Esophagus muscularis mucosa (tissue), 4 donors: ENCODE results near the gene GPR33.

Source experiments
- EP300 ChIP-seq: sonication (generic); formaldehyde crosslinking; IDR thresholded peaks from one replicate; pipeline ENCODE4 v1.6.1; 2017; ENCODE audit warnings: antibody characterized with exemption
- POLR2AphosphoS5 ChIP-seq, 2 donors: sonication (generic); formaldehyde crosslinking; IDR thresholded peaks; one replicate each; pipeline ENCODE4 v1.6.1; 2017; ENCODE audit warnings: antibody characterized with exemption in 2 of 2
- TF ChIP-seq, protein P1 (sequence below), 3 experiments: fragments of 200-600 bp in 2 of 3; fragments of 450-650 bp in 1 of 3; sonication (generic) in 2 of 3; IDR thresholded peaks; one replicate each; pipeline ENCODE4 v1.5.1; 2017 to 2019; ENCODE audit warnings: antibody characterized with exemption in 3 of 3, mild to moderate bottlenecking in 2 of 3, moderate library complexity in 1 of 3

DNA sequence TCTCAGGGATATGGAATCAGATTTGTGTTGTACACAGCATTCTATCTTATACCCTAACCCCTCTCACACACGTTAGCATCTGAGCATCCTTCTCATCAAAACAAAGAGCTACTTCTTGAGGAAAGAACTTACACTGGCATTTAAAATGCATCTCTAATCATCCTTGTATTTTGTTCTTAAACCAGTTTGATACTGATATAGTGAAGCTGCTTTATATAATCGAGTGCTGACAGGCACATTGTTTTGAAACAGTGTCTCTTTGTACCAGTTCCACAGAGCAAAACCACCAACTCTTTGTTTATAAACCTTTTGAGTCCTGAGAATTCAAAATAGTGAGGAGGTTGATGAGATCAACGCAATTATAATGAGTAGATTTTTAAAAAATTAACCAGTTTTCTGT, 8.8 kb downstream of the GPR33 start:
- TF ChIP-seq POLR2AphosphoS5 (IDR thresholded peaks at IDR 0.05) = no peak
- TF ChIP-seq, protein P1, sequence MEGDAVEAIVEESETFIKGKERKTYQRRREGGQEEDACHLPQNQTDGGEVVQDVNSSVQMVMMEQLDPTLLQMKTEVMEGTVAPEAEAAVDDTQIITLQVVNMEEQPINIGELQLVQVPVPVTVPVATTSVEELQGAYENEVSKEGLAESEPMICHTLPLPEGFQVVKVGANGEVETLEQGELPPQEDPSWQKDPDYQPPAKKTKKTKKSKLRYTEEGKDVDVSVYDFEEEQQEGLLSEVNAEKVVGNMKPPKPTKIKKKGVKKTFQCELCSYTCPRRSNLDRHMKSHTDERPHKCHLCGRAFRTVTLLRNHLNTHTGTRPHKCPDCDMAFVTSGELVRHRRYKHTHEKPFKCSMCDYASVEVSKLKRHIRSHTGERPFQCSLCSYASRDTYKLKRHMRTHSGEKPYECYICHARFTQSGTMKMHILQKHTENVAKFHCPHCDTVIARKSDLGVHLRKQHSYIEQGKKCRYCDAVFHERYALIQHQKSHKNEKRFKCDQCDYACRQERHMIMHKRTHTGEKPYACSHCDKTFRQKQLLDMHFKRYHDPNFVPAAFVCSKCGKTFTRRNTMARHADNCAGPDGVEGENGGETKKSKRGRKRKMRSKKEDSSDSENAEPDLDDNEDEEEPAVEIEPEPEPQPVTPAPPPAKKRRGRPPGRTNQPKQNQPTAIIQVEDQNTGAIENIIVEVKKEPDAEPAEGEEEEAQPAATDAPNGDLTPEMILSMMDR (IDR thresholded peaks at IDR 0.05) = no peak
- no peak for TF ChIP-seq EP300
